Hematopoietic multipotent progenitor cell (in vitro differentiated cells): ENCODE results near the gene SCRN1. TPM values are rescaled to one million over a fixed set of nuclear protein-coding genes. Genes with fewer than 3 reads are reported as not detected.

Experiments used
- small RNA-seq: library from RNA; depleted of rRNA; stranded (forward); fragments of <200 nt; gene quantifications from one replicate; pipeline ENCODE3, GENCODE V24; 2012
- total RNA-seq: library from RNA; depleted of rRNA; stranded (reverse); fragments of >200 nt; gene quantifications from one replicate; pipeline ENCODE4 v1.2.3, GENCODE V29; 2012

SCRN1 gene
- total RNA-seq, 1 donor = 36.4 TPM

Small RNAs within 50 kb of the gene (small RNA-seq; reads per million reads assigned to genes)
- gene RF01210 = not detected

Other genes with a start within 250 kb of the SCRN1 start
- under 0.01 TPM for gene WIPF3, start 183.3 kb downstream of the SCRN1 start, total RNA-seq
- gene FKBP14, start 36.9 kb upstream of the SCRN1 start, total RNA-seq = 3.5 TPM
- gene PLEKHA8, start 38.6 kb upstream of the SCRN1 start, total RNA-seq = 4.6 TPM
- 141 TPM for gene MTURN, start 145.2 kb upstream of the SCRN1 start, total RNA-seq